SK-N-MC (cell line): ENCODE results near the gene ZNF385B.

Experiments
- DNase-seq: peaks from one replicate; pipeline ENCODE4 v3.0.0-alpha.2; 2011; ENCODE audit warnings: low read depth, low spot score
- H3K27ac ChIP-seq: fragments of 200-600 bp; sonication (generic); 2 replicates; pipeline ENCODE4 v1.5.1; 2016; ENCODE audit warnings: mixed run types
- H3K36me3 ChIP-seq: fragments of 200-600 bp; sonication (generic); 2 replicates; pipeline ENCODE4 v1.6.1; 2017; ENCODE audit warnings: antibody characterized with exemption, low read length, mixed read lengths; ENCODE audit not compliant: insufficient read depth
- H3K4me3 ChIP-seq: fragments of 200-600 bp; sonication (generic); 2 replicates; pipeline ENCODE4 v1.5.1; 2016
- H3K9ac ChIP-seq: fragments of 200-600 bp; sonication (generic); 2 replicates; pipeline ENCODE4 v1.8.0; 2017; ENCODE audit warnings: mixed run types, mixed read lengths; ENCODE audit not compliant: insufficient read length
- H3K9me3 ChIP-seq: fragments of 200-600 bp; sonication (generic); 2 replicates; pipeline ENCODE4 v1.6.1; 2017; ENCODE audit warnings: low read depth, mild to moderate bottlenecking, antibody characterized with exemption, low read length, moderate library complexity, mixed read lengths
- EZH2 ChIP-seq: fragments of 200-600 bp; sonication (generic); IDR thresholded peaks from one replicate; pipeline ENCODE4 v1.6.1; 2017; ENCODE audit warnings: antibody characterized with exemption
- FOXP2 ChIP-seq: optimal IDR thresholded peaks from 2 replicates; pipeline ENCODE3; 2011; ENCODE audit warnings: mild to moderate bottlenecking, moderate library complexity; ENCODE audit not compliant: insufficient read depth; ENCODE audit errors: extremely low read length, control extremely low read depth
- POLR2AphosphoS5 ChIP-seq: IDR thresholded peaks from 2 replicates; pipeline ENCODE4 v1.6.1; 2012; ENCODE audit warnings: mild to moderate bottlenecking, low read depth, low read length, borderline replicate concordance

Gene ZNF385B

DNA sequence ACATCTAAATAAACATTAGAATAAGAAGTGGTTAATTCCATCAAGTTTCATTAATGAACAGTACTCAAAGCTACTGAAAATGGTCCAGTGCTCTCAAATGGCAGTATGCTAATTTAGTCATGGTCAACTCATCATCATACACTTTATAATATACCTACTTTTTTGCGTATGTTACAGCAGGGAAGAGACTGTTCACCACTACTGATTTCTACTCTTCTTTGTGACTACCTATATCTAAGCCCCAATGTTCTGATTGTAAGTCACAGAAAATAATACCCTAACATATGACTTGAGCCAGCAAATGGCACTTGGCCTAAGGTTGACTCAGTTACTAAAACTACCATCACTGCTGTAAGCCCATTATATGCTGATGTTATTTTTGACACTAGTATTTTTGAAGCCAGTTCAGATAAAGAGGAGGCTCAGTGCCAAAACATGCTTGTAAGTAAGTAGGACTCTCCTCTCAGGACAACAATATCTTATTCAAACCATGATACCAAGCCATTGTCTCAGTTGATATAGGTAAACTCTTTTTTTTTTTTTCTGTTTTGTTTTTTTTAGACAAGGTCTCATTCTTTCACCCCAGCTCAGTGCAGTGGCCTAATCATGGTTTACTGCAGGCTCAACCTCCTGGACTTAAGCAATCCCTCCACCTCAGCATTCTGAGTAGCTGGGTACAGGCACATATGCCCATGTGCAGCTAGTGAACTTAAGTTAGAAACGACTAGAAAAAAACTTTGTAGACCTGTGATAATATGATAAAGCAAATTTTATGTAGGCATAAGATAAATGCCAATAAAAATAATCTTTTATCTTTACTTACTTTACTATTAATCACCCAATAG lies 266.9 kb downstream of the ZNF385B start:
- DNase-seq = no peak
- no peak overlapping the region for H3K27ac ChIP-seq
- no peak overlapping the region for H3K9ac ChIP-seq
- TF ChIP-seq FOXP2 (no peak), EZH2 (no peak)
- H3K36me3 ChIP-seq = no peaks in the 10 kb centered on the region
- no peak overlapping the region for H3K4me3 ChIP-seq
- no peaks in the 10 kb centered on the region for H3K9me3 ChIP-seq

DNA sequence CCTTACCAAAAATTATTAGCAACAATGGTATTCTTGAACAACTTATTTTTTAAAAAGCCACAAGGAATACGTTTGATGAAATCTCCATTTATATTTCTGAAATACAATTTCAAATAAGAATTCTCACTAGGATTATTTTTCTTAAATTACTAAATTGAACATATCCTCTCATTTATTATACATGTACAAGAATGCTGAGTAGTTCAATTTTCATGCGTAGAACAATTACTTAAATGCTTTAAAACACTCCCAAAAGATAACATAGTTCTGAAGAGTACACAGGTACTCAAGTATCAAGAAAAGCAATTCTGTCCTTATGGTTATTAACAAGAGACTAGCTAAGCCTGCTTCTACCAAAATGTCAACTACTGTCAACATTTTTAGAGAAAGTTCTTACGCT lies 268.1 kb downstream of the ZNF385B start:
- Histone ChIP-seq H3K9me3 (no peaks in the 10 kb centered on the region), H3K9ac (no peak overlapping the region), H3K27ac (no peak overlapping the region), H3K4me3 (no peak overlapping the region), H3K36me3 (no peaks in the 10 kb centered on the region)
- TF ChIP-seq EZH2 = no peak
- DNase-seq = no peak

DNA sequence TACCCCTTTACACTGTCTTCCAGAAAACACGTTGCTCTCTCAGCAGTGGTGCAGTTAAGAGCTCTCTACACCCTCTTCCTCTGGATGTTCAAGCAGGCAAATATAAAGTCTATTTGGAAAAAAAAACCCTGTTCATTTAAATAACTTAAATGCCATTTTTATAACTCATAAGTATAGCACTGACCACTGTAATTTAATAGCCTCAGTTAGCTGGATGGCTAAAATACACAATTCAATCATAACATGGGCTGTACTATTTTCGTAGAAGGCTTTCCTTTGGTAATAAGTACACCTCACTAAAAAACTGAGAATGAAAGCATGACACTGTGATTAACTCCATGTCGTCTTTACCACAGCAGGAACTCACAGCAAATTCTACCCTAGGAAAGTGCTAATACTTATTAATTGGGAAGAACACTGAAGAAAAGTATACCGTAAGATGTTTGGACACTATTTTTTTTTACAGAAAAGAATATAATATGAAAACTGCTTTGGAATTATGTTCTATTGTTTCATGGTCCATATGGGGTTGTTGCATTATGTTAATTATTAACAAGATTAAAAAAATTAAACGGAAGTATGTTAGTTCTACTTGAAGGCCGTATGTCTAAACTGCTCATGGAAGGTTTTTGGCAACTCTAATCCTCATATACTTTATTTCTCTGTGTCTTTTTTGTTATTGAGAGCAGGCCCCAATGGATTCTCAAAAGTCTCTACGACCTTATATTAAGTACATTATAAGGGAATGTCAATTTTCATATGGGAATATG lies 269.1 kb downstream of the ZNF385B start:
- Histone ChIP-seq H3K9ac (no peak overlapping the region), H3K9me3 (no peaks in the 10 kb centered on the region), H3K36me3 (no peaks in the 10 kb centered on the region), H3K4me3 (no peak overlapping the region), H3K27ac (no peak overlapping the region)
- TF ChIP-seq FOXP2 = no peak
- no peak for TF ChIP-seq POLR2AphosphoS5
- no peak for TF ChIP-seq EZH2
- no peak for DNase-seq

DNA sequence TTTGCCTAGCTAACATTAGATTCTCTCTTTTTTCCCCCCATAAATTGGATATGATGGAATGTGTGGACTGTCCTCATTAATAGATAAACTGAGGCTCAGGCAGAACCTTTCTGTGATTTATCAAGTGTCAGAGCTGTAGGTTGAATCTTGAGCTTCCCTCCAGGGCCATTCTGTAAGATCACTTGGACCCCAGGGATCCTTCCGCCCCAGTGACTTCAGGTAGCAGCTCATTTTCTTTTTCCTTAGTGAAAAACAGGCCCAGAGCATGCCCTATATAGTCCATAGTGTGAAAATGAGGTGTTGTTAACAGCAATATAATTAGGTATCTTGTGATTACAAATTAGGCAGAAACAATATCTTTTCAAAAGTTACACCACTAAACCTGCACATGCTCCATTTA lies 269.7 kb downstream of the ZNF385B start:
- H3K4me3 ChIP-seq = no peak overlapping the region
- no peak for TF ChIP-seq FOXP2
- H3K36me3 ChIP-seq = no peaks in the 10 kb centered on the region
- H3K9me3 ChIP-seq = no peaks in the 10 kb centered on the region
- no peak for DNase-seq
- H3K27ac ChIP-seq = no peak overlapping the region
- no peak overlapping the region for H3K9ac ChIP-seq

DNA sequence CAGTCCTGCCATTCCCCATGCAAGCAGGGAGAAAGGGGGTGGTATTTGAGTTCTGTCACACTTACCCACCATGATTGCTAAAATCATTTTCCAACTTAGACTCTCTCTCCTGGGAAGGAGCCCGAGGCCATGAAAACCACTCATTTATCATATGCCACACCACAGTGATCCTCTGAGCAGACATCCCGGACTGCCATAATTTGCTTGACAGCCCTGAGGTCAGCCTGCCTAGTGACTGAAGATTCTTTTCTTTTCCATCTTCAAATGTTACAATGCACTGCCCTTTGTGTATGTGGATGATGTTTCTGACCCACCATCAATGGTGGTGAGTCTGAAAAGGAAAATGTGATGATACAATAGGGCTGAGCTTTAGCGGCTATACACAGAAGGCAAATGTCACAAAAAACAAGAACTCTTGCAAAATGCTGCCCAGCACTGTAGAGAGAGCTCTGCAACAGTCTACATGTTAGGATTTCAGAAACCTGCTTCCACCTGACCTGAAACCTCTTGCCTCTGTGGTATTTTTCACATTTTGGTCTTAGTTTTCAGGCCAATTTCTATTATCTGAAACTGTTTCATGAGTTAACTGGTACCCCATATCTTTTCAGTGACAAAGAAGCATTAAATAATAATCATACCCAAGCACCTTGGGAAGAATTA lies 272.8 kb downstream of the ZNF385B start:
- Histone ChIP-seq H3K36me3 (no peaks in the 10 kb centered on the region), H3K9ac (no peak overlapping the region), H3K27ac (no peak overlapping the region), H3K9me3 (no peaks in the 10 kb centered on the region), H3K4me3 (no peak overlapping the region)
- DNase-seq = no peak
- TF ChIP-seq EZH2 = no peak
- TF ChIP-seq FOXP2 = no peak
- no peak for TF ChIP-seq POLR2AphosphoS5

DNA sequence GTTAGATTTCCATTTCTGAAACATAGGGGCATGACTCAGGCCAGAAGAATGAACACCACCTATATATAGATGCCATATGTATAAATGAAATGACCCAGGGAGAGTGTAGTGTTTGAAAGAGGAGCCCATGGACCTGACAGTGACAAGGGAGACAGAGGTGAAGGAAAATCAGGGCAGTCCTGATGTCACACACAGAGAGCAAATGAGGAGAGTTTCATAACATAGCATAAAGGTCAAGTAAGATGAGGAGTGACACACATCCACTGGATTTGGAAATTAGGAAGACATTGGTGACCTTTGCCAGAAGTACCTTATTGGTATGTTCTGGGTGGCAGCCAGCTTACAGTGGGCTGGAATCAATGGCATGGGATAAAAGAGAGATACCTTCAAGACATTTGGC lies 276.7 kb downstream of the ZNF385B start:
- Histone ChIP-seq H3K36me3 (no peaks in the 10 kb centered on the region), H3K9me3 (no peaks in the 10 kb centered on the region), H3K27ac (no peak overlapping the region), H3K4me3 (no peak overlapping the region), H3K9ac (no peak overlapping the region)
- TF ChIP-seq EZH2 (no peak), FOXP2 (no peak), POLR2AphosphoS5 (no peak)
- DNase-seq = no peak

DNA sequence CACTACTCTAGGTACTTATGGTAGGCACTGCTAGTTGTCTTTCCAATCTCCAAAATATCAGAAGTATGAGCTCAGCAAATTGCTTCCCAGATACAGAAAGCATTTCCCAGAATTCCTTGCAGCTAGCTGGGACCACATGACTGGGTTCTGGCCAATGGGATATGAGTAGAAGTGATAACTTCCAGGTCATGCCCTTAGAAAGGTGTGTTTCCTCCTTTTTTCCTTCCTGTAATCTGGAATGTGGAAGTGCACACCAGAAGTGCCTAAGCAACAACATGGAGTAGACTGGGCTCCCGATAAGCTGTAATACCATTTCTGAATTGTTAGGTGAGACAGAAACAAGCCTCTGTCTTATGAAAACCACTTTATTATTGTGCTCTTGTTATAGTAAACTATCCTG lies 279.8 kb downstream of the ZNF385B start:
- TF ChIP-seq POLR2AphosphoS5 = no peak
- TF ChIP-seq FOXP2 = no peak
- no peak for DNase-seq
- Histone ChIP-seq H3K9ac (no peak overlapping the region), H3K27ac (no peak overlapping the region), H3K9me3 (no peaks in the 10 kb centered on the region), H3K4me3 (no peak overlapping the region), H3K36me3 (no peaks in the 10 kb centered on the region)

DNA sequence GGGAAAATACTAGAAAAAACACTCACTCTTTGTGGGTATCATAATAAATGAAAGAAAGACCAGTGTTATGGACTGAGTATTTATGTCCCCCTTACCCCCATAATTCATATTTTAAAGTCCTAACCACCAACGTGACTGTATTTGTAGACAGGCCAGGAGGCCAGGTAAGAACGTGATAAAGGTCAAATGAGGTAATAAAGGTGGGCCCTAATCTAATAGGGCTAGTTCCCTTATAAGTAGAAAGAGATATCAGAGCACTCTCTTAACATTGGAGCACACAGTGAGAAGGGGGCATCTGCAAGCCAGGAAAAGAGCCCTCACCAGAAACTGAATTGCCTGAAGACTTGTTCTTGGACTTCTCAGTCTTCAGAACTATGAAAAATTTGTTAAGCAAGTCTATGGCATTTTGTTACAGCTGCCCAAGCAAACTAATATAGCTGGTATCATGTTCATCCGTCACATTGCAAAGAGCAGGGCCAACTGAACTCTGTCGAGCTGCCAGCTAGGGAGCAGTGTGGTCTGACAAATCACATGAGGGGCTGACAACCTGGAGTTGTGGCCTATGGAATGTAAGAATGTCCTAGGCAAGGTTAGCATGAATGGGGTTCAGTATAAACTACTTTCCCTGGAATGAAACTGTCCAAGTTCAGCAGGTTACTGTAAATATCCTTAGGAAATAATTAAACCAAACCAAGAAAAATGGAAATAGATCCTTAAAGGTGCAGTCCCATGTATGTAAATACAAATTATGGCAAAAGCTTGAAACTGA lies 280.9 kb downstream of the ZNF385B start:
- no peak overlapping the region for H3K9ac ChIP-seq
- TF ChIP-seq EZH2 (no peak), POLR2AphosphoS5 (no peak), FOXP2 (no peak)
- no peaks in the 10 kb centered on the region for H3K9me3 ChIP-seq
- H3K27ac ChIP-seq = no peak overlapping the region
- no peak for DNase-seq
- H3K36me3 ChIP-seq = no peaks in the 10 kb centered on the region
- no peak overlapping the region for H3K4me3 ChIP-seq
